Measurements from ENCODE around the gene NBAS. TPM values are rescaled to one million over a fixed set of nuclear protein-coding genes. Genes with fewer than 3 reads are reported as not detected.

Gene NBAS
- total and polyA plus RNA-seq, 9 of the 15 experiments (the other 6 are each of a cell fraction or from before 2014, with no cell fraction given) = 15.3 to 94.4 (median 69.9) TPM

GRCh38 chr2:15494877-15495276 is 66.3 kb downstream of the NBAS start:
- Histone ChIP-seq H3K9ac (ENCODE audit: insufficient read depth in 1 of 2, low read depth in 2 of 2, low read length in 2 of 2) (no peak overlapping the region), H3K79me2 (ENCODE audit: control insufficient read depth, insufficient read depth, low read length) (no peaks in the 10 kb centered on the region; the same call in 2 of the 3 replicates), H3K27me3 (ENCODE audit: control insufficient read depth in 2 of 2, insufficient read depth in 2 of 2, low read length in 2 of 2) (no peaks in the 10 kb centered on the region), H3K9me3 (replicated peaks; ENCODE audit: control insufficient read depth, insufficient read depth, low read depth, low read length) (no peaks in the 10 kb centered on the region), H3K4me1 (replicated peaks in 1 of 2; ENCODE audit: control insufficient read depth in 2 of 2, insufficient read depth in 2 of 2, low read length in 2 of 2) (no peaks in the 10 kb centered on the region), H4K20me1 (replicated peaks; ENCODE audit: control insufficient read depth, insufficient read depth, low read length) (no peaks in the 10 kb centered on the region), H2AFZ (ENCODE audit: low read depth, low read length) (no peak overlapping the region), H3K4me2 (ENCODE audit: insufficient read depth, low read length) (no peak overlapping the region), H3K9me1 (ENCODE audit: control insufficient read depth, insufficient read depth, low read length) (no peaks in the 10 kb centered on the region), H3K27ac (ENCODE audit: extremely low read depth, low read depth, low read length) (no peak overlapping the region), H3K4me3 (no peak overlapping the region), H3K36me3 (ENCODE audit: control insufficient read depth, insufficient read depth, low read length) (peaks cover 77% of the 10 kb centered on the region)
- DNase-seq (ENCODE audit: extremely low read depth in 1 of 4, low spot score in 3 of 4) (no peak), ATAC-seq (no peak), FAIRE-seq (no peak)
- 99% methylated on average over 5 of the region's 5 CpGs for WGBS (ENCODE audit: insufficient coverage, low coverage, missing lambda C conversion rate)
- in situ Hi-C loops (cut with MboI) = no loop called here
- intact Hi-C loops (cut with micrococcal nuclease) = no loop called here
- BruUV-seq (replicated peaks) = no TSS peak
- ChIA-PET POLR2A (no interaction called here), CTCF (ENCODE audit: low intra/inter-chr PET ratio) (no interaction called here)
- TF ChIP-seq CREB1 (IDR thresholded peaks at IDR 0.05) (no peak), CREB1 (CRISPR knock-in tag; IDR thresholded peaks at IDR 0.05) (no peak), MAFG (tag; conservative IDR thresholded peaks at IDR 0.05) (0 out of 2 replicates have a peak, but pooled peaks have one; percentile 7), TCF7 (IDR thresholded peaks at IDR 0.05; ENCODE audit: borderline replicate concordance) (no peak), REST (IDR thresholded peaks at IDR 0.05; ENCODE audit: borderline replicate concordance) (no peak), REST (CRISPR knock-in tag; IDR thresholded peaks at IDR 0.05; ENCODE audit: low read depth) (no peak), EZH2 (IDR thresholded peaks at IDR 0.05; ENCODE audit: borderline replicate concordance, low read depth, low read length) (no peak), C11orf30 (IDR thresholded peaks at IDR 0.05; ENCODE audit: low read depth) (peak; percentile 46; the same call in 1 of the 2 replicates), MAX (CRISPR knock-in tag; IDR thresholded peaks at IDR 0.05) (no peak), TEAD4 (IDR thresholded peaks at IDR 0.05; ENCODE audit: low read length) (no peak), TEAD4 (CRISPR knock-in tag; IDR thresholded peaks at IDR 0.05; ENCODE audit: borderline replicate concordance) (no peak), ZNF316 (IDR thresholded peaks at IDR 0.05) (peak; percentile 71), MAFF (IDR thresholded peaks at IDR 0.05; ENCODE audit: low read length) (0 out of 2 replicates have a peak, but pooled peaks have one; percentile 9)

Data from K562 (cell line).